ENCODE data around the gene ZNRF3. TPM values are rescaled to one million over a fixed set of nuclear protein-coding genes. Genes with fewer than 3 reads are reported as not detected.
A peak's percentile ranks its signal among the peaks of the same experiment; 100 is the strongest.
"Not testable (repeated sequence)": the region's sequence is repeated elsewhere in the genome, so short reads cannot be mapped to it uniquely, and the experiment has no call there.

The ZNRF3 gene
- total RNA-seq, 1 donor from 2014 or later, result 7.9 TPM

- H3K4me1 ChIP-seq, result peaks cover 37% of the 10 kb centered on the region
- no peak for DNase-seq (ENCODE audit: extremely low spot score in 2 of 2)
These were observed 760 bp downstream of the ZNRF3 start for GRCh38 chr22:28883917-28884746.

GRCh38 chr22:28884747-28885350 is 1.5 kb downstream of the ZNRF3 start:
- no peaks in the 10 kb centered on the region for H3K36me3 ChIP-seq
- H3K9me3 ChIP-seq, result no peaks in the 10 kb centered on the region
- H3K27ac ChIP-seq, result peak overlapping the region; percentile 61
- peaks cover 37% of the 10 kb centered on the region for H3K4me1 ChIP-seq
- H3K27me3 ChIP-seq, result no peaks in the 10 kb centered on the region
- TF ChIP-seq CTCF (IDR thresholded peaks at IDR 0.05), result no peak
- no peak for TF ChIP-seq POLR2AphosphoS5 (IDR thresholded peaks at IDR 0.05; ENCODE audit: insufficient read depth in 1 of 2, low read depth in 1 of 2)
- no peak for TF ChIP-seq POLR2A (IDR thresholded peaks at IDR 0.05)
- peak overlapping the region; percentile 66 to 76 for H3K4me3 ChIP-seq
- intact Hi-C loops (cut with DNase I), result no loop called here
- no peak for DNase-seq (ENCODE audit: extremely low spot score in 2 of 2)

More at GRCh38 chr22:28883917-28884746, 760 bp downstream of the ZNRF3 start:
- TF ChIP-seq CTCF (IDR thresholded peaks at IDR 0.05) (no peak), POLR2AphosphoS5 (IDR thresholded peaks at IDR 0.05; ENCODE audit: insufficient read depth in 1 of 2, low read depth in 1 of 2) (no peak), POLR2A (IDR thresholded peaks at IDR 0.05) (no peak)
- intact Hi-C loops (cut with DNase I), result no loop called here
- Histone ChIP-seq H3K4me3 (peak overlapping the region; percentile 66 to 76), H3K9me3 (no peaks in the 10 kb centered on the region), H3K36me3 (no peaks in the 10 kb centered on the region), H3K27me3 (no peaks in the 10 kb centered on the region), H3K27ac (peak overlapping the region; percentile 61)

GRCh38 chr22:28885939-28886338 is 2.6 kb downstream of the ZNRF3 start:
- Histone ChIP-seq H3K4me1 (peaks cover 41% of the 10 kb centered on the region), H3K27me3 (no peaks in the 10 kb centered on the region), H3K36me3 (no peaks in the 10 kb centered on the region), H3K4me3 (peak overlapping the region in 1 of 2 donors; percentile 66), H3K27ac (no peak overlapping the region), H3K9me3 (no peaks in the 10 kb centered on the region)
- DNase-seq (ENCODE audit: extremely low spot score in 2 of 2), result no peak
- TF ChIP-seq POLR2AphosphoS5 (IDR thresholded peaks at IDR 0.05; ENCODE audit: insufficient read depth in 1 of 2, low read depth in 1 of 2) (no peak), POLR2A (IDR thresholded peaks at IDR 0.05) (no peak), CTCF (IDR thresholded peaks at IDR 0.05) (no peak)
- intact Hi-C loops (cut with DNase I), result no loop called here

GRCh38 chr22:28886679-28887078 is 3.3 kb downstream of the ZNRF3 start:
- peaks cover 48% of the 10 kb centered on the region for H3K4me1 ChIP-seq

GRCh38 chr22:28887725-28888459 is 4.5 kb downstream of the ZNRF3 start:
- H3K27me3 ChIP-seq, result no peaks in the 10 kb centered on the region
- no peak for TF ChIP-seq POLR2AphosphoS5 (IDR thresholded peaks at IDR 0.05; ENCODE audit: insufficient read depth in 1 of 2, low read depth in 1 of 2)
- TF ChIP-seq POLR2A (IDR thresholded peaks at IDR 0.05), result no peak
- TF ChIP-seq CTCF (IDR thresholded peaks at IDR 0.05), result no peak
- intact Hi-C loops (cut with DNase I), result no loop called here
- no peak for DNase-seq (ENCODE audit: extremely low spot score in 2 of 2)
- no peaks in the 10 kb centered on the region for H3K9me3 ChIP-seq
- no peaks in the 10 kb centered on the region for H3K36me3 ChIP-seq
- H3K27ac ChIP-seq, result no peak overlapping the region
- H3K4me3 ChIP-seq, result no peak overlapping the region
- peaks cover 51% of the 10 kb centered on the region for H3K4me1 ChIP-seq

More at GRCh38 chr22:28886679-28887078, 3.3 kb downstream of the ZNRF3 start:
- H3K4me3 ChIP-seq; H3K36me3 ChIP-seq; intact Hi-C loops (cut with DNase I); H3K9me3 ChIP-seq; H3K27ac ChIP-seq; DNase-seq (ENCODE audit: extremely low spot score in 2 of 2); H3K27me3 ChIP-seq: not testable (repeated sequence)
